Measurements from ENCODE around the gene DACT1.

GRCh38 chr14:58625438-58625837 lies 12.3 kb upstream of the DACT1 start:
- TF ChIP-seq, protein P1, sequence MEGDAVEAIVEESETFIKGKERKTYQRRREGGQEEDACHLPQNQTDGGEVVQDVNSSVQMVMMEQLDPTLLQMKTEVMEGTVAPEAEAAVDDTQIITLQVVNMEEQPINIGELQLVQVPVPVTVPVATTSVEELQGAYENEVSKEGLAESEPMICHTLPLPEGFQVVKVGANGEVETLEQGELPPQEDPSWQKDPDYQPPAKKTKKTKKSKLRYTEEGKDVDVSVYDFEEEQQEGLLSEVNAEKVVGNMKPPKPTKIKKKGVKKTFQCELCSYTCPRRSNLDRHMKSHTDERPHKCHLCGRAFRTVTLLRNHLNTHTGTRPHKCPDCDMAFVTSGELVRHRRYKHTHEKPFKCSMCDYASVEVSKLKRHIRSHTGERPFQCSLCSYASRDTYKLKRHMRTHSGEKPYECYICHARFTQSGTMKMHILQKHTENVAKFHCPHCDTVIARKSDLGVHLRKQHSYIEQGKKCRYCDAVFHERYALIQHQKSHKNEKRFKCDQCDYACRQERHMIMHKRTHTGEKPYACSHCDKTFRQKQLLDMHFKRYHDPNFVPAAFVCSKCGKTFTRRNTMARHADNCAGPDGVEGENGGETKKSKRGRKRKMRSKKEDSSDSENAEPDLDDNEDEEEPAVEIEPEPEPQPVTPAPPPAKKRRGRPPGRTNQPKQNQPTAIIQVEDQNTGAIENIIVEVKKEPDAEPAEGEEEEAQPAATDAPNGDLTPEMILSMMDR (IDR thresholded peaks at IDR 0.05), result no peak
- TF ChIP-seq POLR2A (IDR thresholded peaks at IDR 0.05), result no peak
